DOHH2 (cell line): ENCODE data around the gene STARD13.

Source experiments
- H3F3A ChIP-seq: fragments of 200-600 bp; sonication (generic), shearing (Covaris generic); 2 replicates; pipeline ENCODE4 v1.6.0; 2016; ENCODE audit warnings: antibody characterized with exemption, mild to moderate bottlenecking; ENCODE audit not compliant: control insufficient read depth, insufficient read depth
- H3K27ac ChIP-seq: fragments of 200-600 bp; sonication (generic); 2 replicates; pipeline ENCODE4 v1.5.1; 2014; ENCODE audit warnings: low read depth, mild to moderate bottlenecking, low read length, moderate library complexity
- H3K27me3 ChIP-seq: fragments of 200-600 bp; sonication (generic); 2 replicates; pipeline ENCODE4 v1.6.1; 2014; ENCODE audit warnings: mild to moderate bottlenecking, low read length, mixed read lengths; ENCODE audit not compliant: control insufficient read depth
- H3K36me3 ChIP-seq: fragments of 200-600 bp; sonication (generic); 2 replicates; pipeline ENCODE4 v1.6.1; 2014; ENCODE audit warnings: mild to moderate bottlenecking, low read length, moderate library complexity, mixed read lengths; ENCODE audit not compliant: control insufficient read depth
- H3K4me1 ChIP-seq: fragments of 200-600 bp; sonication (generic); 2 replicates; pipeline ENCODE4 v1.6.1; 2014; ENCODE audit warnings: mild to moderate bottlenecking, low read length, mixed read lengths; ENCODE audit not compliant: control insufficient read depth
- H3K4me2 ChIP-seq: fragments of 200-600 bp; sonication (generic); 2 replicates; pipeline ENCODE4 v1.6.0; 2014; ENCODE audit warnings: mild to moderate bottlenecking, low read length, moderate library complexity
- H3K4me3 ChIP-seq: fragments of 200-600 bp; sonication (generic); 2 replicates; pipeline ENCODE4 v1.5.1; 2014; ENCODE audit warnings: mild to moderate bottlenecking, low read length, mixed read lengths
- H3K79me2 ChIP-seq: fragments of 200-600 bp; sonication (generic); 2 replicates; pipeline ENCODE4 v1.6.1; 2014; ENCODE audit warnings: mild to moderate bottlenecking, low read length, mixed read lengths; ENCODE audit not compliant: control insufficient read depth
- H3K9me2 ChIP-seq: fragments of 200-600 bp; sonication (generic); replicated peaks from 2 replicates; pipeline ENCODE4 v1.6.1; 2014; ENCODE audit warnings: mild to moderate bottlenecking, low read length, mixed read lengths; ENCODE audit not compliant: control insufficient read depth
- H3K9me3 ChIP-seq: fragments of 200-600 bp; sonication (generic); 2 replicates; pipeline ENCODE4 v1.6.1; 2014; ENCODE audit warnings: antibody characterized with exemption, low read length, mixed read lengths; ENCODE audit not compliant: control insufficient read depth, insufficient read depth
- H4K20me1 ChIP-seq: fragments of 200-600 bp; sonication (generic); 2 replicates; pipeline ENCODE4 v1.6.0; 2014; ENCODE audit warnings: low read depth, mild to moderate bottlenecking, antibody characterized with exemption, low read length, moderate library complexity; ENCODE audit not compliant: control insufficient read depth, insufficient read depth
- EZH2phosphoT487 ChIP-seq: fragments of 200-600 bp; sonication (generic); IDR thresholded peaks from 2 replicates; pipeline ENCODE4 v1.6.1; 2017; ENCODE audit warnings: borderline replicate concordance, mild to moderate bottlenecking, antibody characterized with exemption, low read length, moderate library complexity, mixed read lengths
- TF ChIP-seq, protein P1 (sequence below): fragments of 200-600 bp; sonication (generic); IDR thresholded peaks from one replicate; pipeline ENCODE4 v1.5.1; 2014; ENCODE audit warnings: antibody characterized with exemption, mild to moderate bottlenecking, low read depth, low read length; ENCODE audit not compliant: poor library complexity, severe bottlenecking

STARD13 gene

DNA sequence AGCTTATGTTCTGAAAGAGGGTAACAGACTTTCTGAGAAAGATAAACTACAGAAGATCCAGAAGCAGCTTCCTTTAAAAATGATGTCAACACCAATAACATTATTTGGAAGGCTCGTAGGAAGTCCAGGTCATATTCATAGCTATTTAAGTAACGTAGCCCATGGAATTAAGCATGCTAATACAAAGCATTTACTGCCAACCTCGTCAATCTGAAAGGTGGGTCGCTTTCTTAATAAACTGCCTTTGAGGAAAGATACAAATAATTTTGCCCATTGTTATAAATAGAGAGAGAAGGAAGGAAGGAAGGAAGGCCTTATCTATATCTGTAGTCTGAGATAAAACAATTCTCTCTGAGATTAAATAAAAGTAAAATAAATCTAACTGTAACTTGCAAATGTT, 80.3 kb downstream of the STARD13 start:
- no peaks in the 10 kb centered on the region for H3K9me2 ChIP-seq
- no peak overlapping the region for H3K4me3 ChIP-seq
- H3K36me3 ChIP-seq: no peaks in the 10 kb centered on the region
- peaks cover 3% of the 10 kb centered on the region; the same call in 1 of the 2 replicates for H3K27me3 ChIP-seq
- H3K9me3 ChIP-seq: no peaks in the 10 kb centered on the region
- no peaks in the 10 kb centered on the region for H3F3A ChIP-seq
- no peak overlapping the region for H3K4me2 ChIP-seq
- TF ChIP-seq, protein P1, sequence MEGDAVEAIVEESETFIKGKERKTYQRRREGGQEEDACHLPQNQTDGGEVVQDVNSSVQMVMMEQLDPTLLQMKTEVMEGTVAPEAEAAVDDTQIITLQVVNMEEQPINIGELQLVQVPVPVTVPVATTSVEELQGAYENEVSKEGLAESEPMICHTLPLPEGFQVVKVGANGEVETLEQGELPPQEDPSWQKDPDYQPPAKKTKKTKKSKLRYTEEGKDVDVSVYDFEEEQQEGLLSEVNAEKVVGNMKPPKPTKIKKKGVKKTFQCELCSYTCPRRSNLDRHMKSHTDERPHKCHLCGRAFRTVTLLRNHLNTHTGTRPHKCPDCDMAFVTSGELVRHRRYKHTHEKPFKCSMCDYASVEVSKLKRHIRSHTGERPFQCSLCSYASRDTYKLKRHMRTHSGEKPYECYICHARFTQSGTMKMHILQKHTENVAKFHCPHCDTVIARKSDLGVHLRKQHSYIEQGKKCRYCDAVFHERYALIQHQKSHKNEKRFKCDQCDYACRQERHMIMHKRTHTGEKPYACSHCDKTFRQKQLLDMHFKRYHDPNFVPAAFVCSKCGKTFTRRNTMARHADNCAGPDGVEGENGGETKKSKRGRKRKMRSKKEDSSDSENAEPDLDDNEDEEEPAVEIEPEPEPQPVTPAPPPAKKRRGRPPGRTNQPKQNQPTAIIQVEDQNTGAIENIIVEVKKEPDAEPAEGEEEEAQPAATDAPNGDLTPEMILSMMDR: no peak
- no peak for TF ChIP-seq EZH2phosphoT487
- H3K27ac ChIP-seq: no peak overlapping the region
- H3K4me1 ChIP-seq: no peaks in the 10 kb centered on the region
- H4K20me1 ChIP-seq: no peaks in the 10 kb centered on the region
- no peaks in the 10 kb centered on the region for H3K79me2 ChIP-seq

DNA sequence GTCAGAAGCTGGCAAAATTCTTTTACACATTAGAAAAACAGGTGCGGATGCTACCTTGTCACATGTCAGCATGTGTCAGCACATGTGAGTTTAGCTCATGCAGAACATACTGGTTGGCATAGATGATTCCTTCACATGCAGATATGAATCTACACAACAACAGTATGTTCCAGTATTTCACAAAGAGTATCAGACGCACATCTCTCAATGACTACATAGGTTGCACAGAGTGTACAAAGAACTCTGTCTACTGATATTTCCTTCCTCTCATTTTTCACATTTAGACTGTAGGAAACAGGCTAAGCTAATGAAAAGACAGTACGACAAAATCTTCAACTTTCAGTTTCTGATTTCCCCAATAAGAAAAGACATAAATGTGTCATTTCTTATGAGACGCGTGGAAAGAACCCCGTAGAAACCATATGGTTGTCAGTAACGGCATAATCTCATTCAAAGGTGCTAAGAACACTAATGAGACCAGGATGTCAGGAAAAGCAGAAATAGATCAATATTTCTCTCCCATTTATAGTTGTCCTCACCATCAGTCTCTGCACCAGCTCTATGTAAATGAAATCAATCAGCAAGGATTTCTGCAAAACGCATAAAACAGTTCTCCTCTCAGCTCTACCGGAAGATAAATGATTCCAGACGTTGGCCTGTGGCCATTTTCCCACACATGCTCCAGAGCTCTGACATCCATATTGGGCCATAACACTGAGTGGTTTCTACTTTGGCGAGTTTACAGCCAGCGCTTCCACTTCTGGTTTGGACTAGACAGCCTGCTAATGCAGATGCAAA, 81.2 kb downstream of the STARD13 start:
- Histone ChIP-seq H3K79me2 (no peaks in the 10 kb centered on the region), H3K27me3 (peaks cover 3% of the 10 kb centered on the region; the same call in 1 of the 2 replicates), H3K27ac (no peak overlapping the region), H3F3A (no peaks in the 10 kb centered on the region), H3K9me2 (no peaks in the 10 kb centered on the region), H4K20me1 (no peaks in the 10 kb centered on the region), H3K4me3 (no peak overlapping the region), H3K4me2 (no peak overlapping the region), H3K9me3 (no peaks in the 10 kb centered on the region), H3K4me1 (no peaks in the 10 kb centered on the region), H3K36me3 (no peaks in the 10 kb centered on the region)
- TF ChIP-seq EZH2phosphoT487: no peak
- TF ChIP-seq, protein P1: no peak

DNA sequence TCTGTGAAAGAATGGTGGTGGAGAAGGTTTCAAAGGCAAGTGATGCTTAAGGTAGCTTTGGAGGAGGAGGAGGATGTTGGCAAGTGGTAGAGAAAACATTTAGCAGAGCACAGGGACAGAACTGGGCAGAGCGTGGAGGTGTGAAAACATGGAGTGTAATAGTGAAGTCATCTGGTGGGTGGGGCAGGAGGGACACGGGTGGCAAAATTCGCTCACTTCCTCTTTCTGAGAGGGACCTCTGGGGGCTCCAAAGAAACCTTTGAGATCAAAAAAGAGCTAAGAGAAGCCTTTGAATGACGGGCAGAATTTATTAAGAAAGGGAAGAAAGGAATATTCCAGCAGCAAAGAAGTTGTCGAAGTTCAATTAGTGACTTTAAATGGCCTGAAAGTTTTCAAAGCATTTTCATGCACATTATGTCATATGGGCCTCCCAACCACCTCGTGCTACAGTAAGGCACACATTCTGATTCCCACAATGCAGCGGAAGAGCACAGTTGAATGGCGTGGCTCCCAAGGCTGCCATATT, 82.8 kb downstream of the STARD13 start:
- Histone ChIP-seq H3K36me3 (no peaks in the 10 kb centered on the region), H3K27ac (no peak overlapping the region), H3K9me2 (no peaks in the 10 kb centered on the region), H4K20me1 (no peaks in the 10 kb centered on the region), H3K4me3 (no peak overlapping the region), H3K4me2 (no peak overlapping the region), H3K4me1 (no peaks in the 10 kb centered on the region), H3K27me3 (peaks cover 3% of the 10 kb centered on the region; the same call in 1 of the 2 replicates), H3F3A (no peaks in the 10 kb centered on the region), H3K79me2 (no peaks in the 10 kb centered on the region), H3K9me3 (no peaks in the 10 kb centered on the region)
- TF ChIP-seq, protein P1: no peak
- TF ChIP-seq EZH2phosphoT487: no peak
